Measurements from ENCODE around the gene ADH7. TPM values are rescaled to one million over a fixed set of nuclear protein-coding genes. Genes with fewer than 3 reads are reported as not detected.

Gene ADH7
- total RNA-seq, 1 experiment from 2014 or later = not detected

DNA sequence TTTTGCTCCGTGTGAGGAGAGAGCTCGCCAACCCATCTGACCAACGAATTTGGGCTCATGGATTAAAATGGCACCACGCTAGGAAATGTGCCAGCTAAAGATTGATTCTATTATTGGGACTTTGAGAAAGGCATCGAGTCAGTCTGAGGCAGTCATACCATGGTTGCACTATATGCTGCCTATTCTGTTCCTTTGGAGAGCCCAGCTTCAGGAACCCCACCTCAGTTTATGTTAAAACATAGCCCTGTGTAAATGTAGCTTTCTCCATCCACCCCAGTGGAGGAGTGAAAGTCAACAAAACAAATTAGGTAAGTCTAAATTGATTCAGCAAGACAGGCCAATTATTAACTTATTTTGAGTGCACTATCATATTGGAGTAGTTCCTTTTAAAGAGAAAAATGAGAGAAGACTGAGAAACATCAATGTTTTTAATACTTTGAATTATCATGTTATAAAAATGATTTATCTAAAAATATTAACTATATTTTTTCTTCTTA lies 24.5 kb upstream of the ADH7 start:
- intact Hi-C loops (cut with micrococcal nuclease; ENCODE audit: unreplicated experiment) = loop anchor here (5.0 kb wide), 1 partner anchor 42 kb away; no protein-coding TSS in a partner anchor
- no peaks in the 10 kb centered on the region for H3K9me3 ChIP-seq (ENCODE audit: low read depth, low read length, poor library complexity, severe bottlenecking)
- no peaks in the 10 kb centered on the region for H3K36me3 ChIP-seq (ENCODE audit: insufficient read depth, low read length, poor library complexity, severe bottlenecking)
- BruUV-seq (replicated peaks) = no TSS peak
- H3K27me3 ChIP-seq (replicated peaks; ENCODE audit: insufficient read depth, low read depth, low read length, poor library complexity) = peaks cover 4% of the 10 kb centered on the region
- no peaks in the 10 kb centered on the region for H3K4me1 ChIP-seq (ENCODE audit: insufficient read depth, low read length, poor library complexity, severe bottlenecking)
- TF ChIP-seq EZH2 (IDR thresholded peaks at IDR 0.05; ENCODE audit: borderline replicate concordance, low read depth, low read length, poor library complexity, severe bottlenecking) = no peak
- TF ChIP-seq, protein P1, sequence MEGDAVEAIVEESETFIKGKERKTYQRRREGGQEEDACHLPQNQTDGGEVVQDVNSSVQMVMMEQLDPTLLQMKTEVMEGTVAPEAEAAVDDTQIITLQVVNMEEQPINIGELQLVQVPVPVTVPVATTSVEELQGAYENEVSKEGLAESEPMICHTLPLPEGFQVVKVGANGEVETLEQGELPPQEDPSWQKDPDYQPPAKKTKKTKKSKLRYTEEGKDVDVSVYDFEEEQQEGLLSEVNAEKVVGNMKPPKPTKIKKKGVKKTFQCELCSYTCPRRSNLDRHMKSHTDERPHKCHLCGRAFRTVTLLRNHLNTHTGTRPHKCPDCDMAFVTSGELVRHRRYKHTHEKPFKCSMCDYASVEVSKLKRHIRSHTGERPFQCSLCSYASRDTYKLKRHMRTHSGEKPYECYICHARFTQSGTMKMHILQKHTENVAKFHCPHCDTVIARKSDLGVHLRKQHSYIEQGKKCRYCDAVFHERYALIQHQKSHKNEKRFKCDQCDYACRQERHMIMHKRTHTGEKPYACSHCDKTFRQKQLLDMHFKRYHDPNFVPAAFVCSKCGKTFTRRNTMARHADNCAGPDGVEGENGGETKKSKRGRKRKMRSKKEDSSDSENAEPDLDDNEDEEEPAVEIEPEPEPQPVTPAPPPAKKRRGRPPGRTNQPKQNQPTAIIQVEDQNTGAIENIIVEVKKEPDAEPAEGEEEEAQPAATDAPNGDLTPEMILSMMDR (conservative IDR thresholded peaks at IDR 0.05; ENCODE audit: low read depth, low read length) = no peak
- ChIA-PET CTCF (no interaction called here), POLR2A (ENCODE audit: low non-redundant PET) (no interaction called here)
- no peak overlapping the region for H3K4me3 ChIP-seq (ENCODE audit: low read depth, low read length, poor library complexity, severe bottlenecking)
- H3K27ac ChIP-seq (ENCODE audit: low read depth, low read length, poor library complexity, severe bottlenecking) = no peak overlapping the region
- DNase-seq (ENCODE audit: low spot score) = no peak

- BruUV-seq (replicated peaks) = no TSS peak
- Histone ChIP-seq H3K27me3 (replicated peaks; ENCODE audit: insufficient read depth, low read depth, low read length, poor library complexity) (peaks cover 3% of the 10 kb centered on the region), H3K9me3 (ENCODE audit: low read depth, low read length, poor library complexity, severe bottlenecking) (no peaks in the 10 kb centered on the region), H3K4me1 (ENCODE audit: insufficient read depth, low read length, poor library complexity, severe bottlenecking) (no peaks in the 10 kb centered on the region), H3K27ac (ENCODE audit: low read depth, low read length, poor library complexity, severe bottlenecking) (no peak overlapping the region), H3K36me3 (ENCODE audit: insufficient read depth, low read length, poor library complexity, severe bottlenecking) (no peaks in the 10 kb centered on the region), H3K4me3 (ENCODE audit: low read depth, low read length, poor library complexity, severe bottlenecking) (no peak overlapping the region)
- ChIA-PET CTCF (no interaction called here), POLR2A (ENCODE audit: low non-redundant PET) (no interaction called here)
- intact Hi-C loops (cut with micrococcal nuclease; ENCODE audit: unreplicated experiment) = no loop called here
- TF ChIP-seq, protein P1 (conservative IDR thresholded peaks at IDR 0.05; ENCODE audit: low read depth, low read length) = no peak
- no peak for TF ChIP-seq EZH2 (IDR thresholded peaks at IDR 0.05; ENCODE audit: borderline replicate concordance, low read depth, low read length, poor library complexity, severe bottlenecking)
- no peak for DNase-seq (ENCODE audit: low spot score)
Observed at GRCh38 chr4:99458911-99459447, 23.8 kb upstream of the ADH7 start.

DNA sequence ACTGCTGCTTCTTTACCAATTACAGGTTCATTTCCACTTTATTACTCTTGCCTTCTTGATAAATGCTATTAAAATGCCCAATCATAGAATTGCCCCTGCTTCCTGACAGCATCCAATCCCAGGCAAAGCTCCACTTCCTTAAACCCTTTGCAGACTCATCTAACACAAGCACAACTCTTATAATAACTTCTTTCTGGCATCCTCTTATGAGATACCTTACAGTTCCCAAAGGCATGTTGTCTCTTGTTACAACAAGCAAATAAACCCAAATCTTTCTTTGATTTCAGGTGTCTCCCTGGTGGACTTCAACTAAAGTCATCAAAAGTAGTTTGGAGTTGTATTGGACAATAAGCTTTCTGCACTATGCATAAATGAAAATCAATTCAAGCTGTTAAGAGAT lies 22.5 kb upstream of the ADH7 start:
- POLR2A ChIA-PET (ENCODE audit: low non-redundant PET) = no interaction called here

More for the DNA sequence above, 22.5 kb upstream of the ADH7 start:
- no TSS peak for BruUV-seq (replicated peaks)
- Histone ChIP-seq H3K4me3 (ENCODE audit: low read depth, low read length, poor library complexity, severe bottlenecking) (no peak overlapping the region), H3K4me1 (ENCODE audit: insufficient read depth, low read length, poor library complexity, severe bottlenecking) (no peaks in the 10 kb centered on the region), H3K36me3 (ENCODE audit: insufficient read depth, low read length, poor library complexity, severe bottlenecking) (no peaks in the 10 kb centered on the region), H3K27ac (ENCODE audit: low read depth, low read length, poor library complexity, severe bottlenecking) (no peak overlapping the region), H3K27me3 (replicated peaks; ENCODE audit: insufficient read depth, low read depth, low read length, poor library complexity) (peaks cover 3% of the 10 kb centered on the region), H3K9me3 (ENCODE audit: low read depth, low read length, poor library complexity, severe bottlenecking) (peaks cover 2% of the 10 kb centered on the region)
- intact Hi-C loops (cut with micrococcal nuclease; ENCODE audit: unreplicated experiment) = no loop called here
- TF ChIP-seq EZH2 (IDR thresholded peaks at IDR 0.05; ENCODE audit: borderline replicate concordance, low read depth, low read length, poor library complexity, severe bottlenecking) = no peak
- TF ChIP-seq, protein P1 (conservative IDR thresholded peaks at IDR 0.05; ENCODE audit: low read depth, low read length) = no peak
- CTCF ChIA-PET = no interaction called here
- DNase-seq (ENCODE audit: low spot score) = no peak

Data from A673 (cell line).